Effector CD8-positive, alpha-beta T cell (primary cell): Measurements from ENCODE around the gene MSL1.
A peak's percentile ranks its signal among the peaks of the same experiment; 100 is the strongest.

Experiments used
- DNase-seq: peaks from one replicate; lab custom pipeline; 2025; lab: John Stamatoyannopoulos, UW
- total RNA-seq, 4 experiments: gene quantifications; one replicate each; lab custom pipeline; 2026; lab: John Stamatoyannopoulos, UW

Gene MSL1
- total RNA-seq = 159 to 263 (median 185) reads per million in 4 experiments

GRCh38 chr17:40121181-40122135, at the start of gene MSL1:
Gene MSL1, plus strand, starts transcription at chr17:40121971. Its CDS starts 642 bp downstream, at chr17:40122613.
- peak; percentile 79 for DNase-seq

- no peak for DNase-seq
Measured at GRCh38 chr17:40072040-40072734, 49.6 kb upstream of the MSL1 start.

- no peak for DNase-seq
Measured at GRCh38 chr17:40072735-40073346, 48.9 kb upstream of the MSL1 start.

GRCh38 chr17:40073454-40074174, 48.2 kb upstream of the MSL1 start:
- DNase-seq = no peak

- no peak for DNase-seq
Measured at GRCh38 chr17:40074175-40074512, 47.6 kb upstream of the MSL1 start.

GRCh38 chr17:40074871-40075200, 46.9 kb upstream of the MSL1 start:
- no peak for DNase-seq

- DNase-seq = peak; percentile 65
Measured at GRCh38 chr17:40075201-40075941, 46.4 kb upstream of the MSL1 start.

GRCh38 chr17:40075942-40076498, 45.8 kb upstream of the MSL1 start:
- DNase-seq = no peak

- no peak for DNase-seq
Measured at GRCh38 chr17:40076591-40076990, 45.2 kb upstream of the MSL1 start.

- no peak for DNase-seq
Measured at GRCh38 chr17:40079545-40079944, 42.2 kb upstream of the MSL1 start.

GRCh38 chr17:40084477-40084876, 37.3 kb upstream of the MSL1 start:
- DNase-seq = no peak

- DNase-seq = peak; percentile 55
Measured at GRCh38 chr17:40086150-40087044, 35.4 kb upstream of the MSL1 start.

GRCh38 chr17:40087049-40087794, 34.5 kb upstream of the MSL1 start:
- DNase-seq = no peak

GRCh38 chr17:40087903-40088718, 33.7 kb upstream of the MSL1 start:
- no peak for DNase-seq

- DNase-seq = no peak
Measured at GRCh38 chr17:40089077-40089895, 32.5 kb upstream of the MSL1 start.

GRCh38 chr17:40090237-40091119, 31.3 kb upstream of the MSL1 start:
- no peak for DNase-seq
